ENCODE measurements around the gene PAGR1.

DNA sequence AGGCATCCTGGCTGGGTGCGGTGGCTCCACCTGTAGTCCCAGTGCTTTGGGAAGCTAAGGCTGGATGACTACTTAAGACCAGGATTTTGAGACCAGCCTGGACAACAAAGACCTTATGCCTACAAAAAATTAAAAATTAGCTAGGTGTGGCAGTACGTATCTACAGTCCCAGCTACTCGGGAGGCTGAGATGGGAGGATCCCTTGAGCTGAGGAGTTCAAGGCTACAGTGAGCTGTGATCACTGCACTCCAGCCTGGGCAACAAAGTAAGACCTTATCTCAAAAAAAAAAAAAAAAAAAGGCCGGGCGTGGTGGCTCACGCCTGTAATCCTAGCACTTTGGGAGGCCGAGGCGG, 10.4 kb downstream of the PAGR1 start:
- TF ChIP-seq SIN3A (conservative IDR thresholded peaks at IDR 0.05 in 1 of 2, IDR thresholded peaks at IDR 0.05 in 1 of 2; ENCODE audit: low read depth in 1 of 2, low read length in 2 of 2) = no peak
- TF ChIP-seq, protein P1, sequence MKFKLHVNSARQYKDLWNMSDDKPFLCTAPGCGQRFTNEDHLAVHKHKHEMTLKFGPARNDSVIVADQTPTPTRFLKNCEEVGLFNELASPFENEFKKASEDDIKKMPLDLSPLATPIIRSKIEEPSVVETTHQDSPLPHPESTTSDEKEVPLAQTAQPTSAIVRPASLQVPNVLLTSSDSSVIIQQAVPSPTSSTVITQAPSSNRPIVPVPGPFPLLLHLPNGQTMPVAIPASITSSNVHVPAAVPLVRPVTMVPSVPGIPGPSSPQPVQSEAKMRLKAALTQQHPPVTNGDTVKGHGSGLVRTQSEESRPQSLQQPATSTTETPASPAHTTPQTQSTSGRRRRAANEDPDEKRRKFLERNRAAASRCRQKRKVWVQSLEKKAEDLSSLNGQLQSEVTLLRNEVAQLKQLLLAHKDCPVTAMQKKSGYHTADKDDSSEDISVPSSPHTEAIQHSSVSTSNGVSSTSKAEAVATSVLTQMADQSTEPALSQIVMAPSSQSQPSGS (IDR thresholded peaks at IDR 0.05; ENCODE audit: low read length) = no peak
- TF ChIP-seq HDAC6 (IDR thresholded peaks at IDR 0.05; ENCODE audit: low read depth, low read length) = no peak
- TF ChIP-seq CHD2 (IDR thresholded peaks at IDR 0.05; ENCODE audit: low read length) = no peak
- TF ChIP-seq EZH2 (IDR thresholded peaks at IDR 0.05; ENCODE audit: low read depth, low read length, severe bottlenecking) = no peak
- TF ChIP-seq EP300 (IDR thresholded peaks at IDR 0.05; ENCODE audit: borderline replicate concordance in 1 of 2, low read depth in 2 of 2, low read length in 2 of 2) = no peak
- no peak for TF ChIP-seq GABPA (IDR thresholded peaks at IDR 0.05; ENCODE audit: borderline replicate concordance, insufficient read depth, low read length)
- TF ChIP-seq POLR2A (IDR thresholded peaks at IDR 0.05; ENCODE audit: control extremely low read depth in 1 of 2, low read depth in 2 of 2, low read length in 2 of 2) = no peak
- no peak for TF ChIP-seq SIX5 (IDR thresholded peaks at IDR 0.05; ENCODE audit: low read depth, low read length)
- no peak for TF ChIP-seq FOSL1 (IDR thresholded peaks at IDR 0.05; ENCODE audit: insufficient read depth, low read depth, low read length)
- TF ChIP-seq, protein P2, sequence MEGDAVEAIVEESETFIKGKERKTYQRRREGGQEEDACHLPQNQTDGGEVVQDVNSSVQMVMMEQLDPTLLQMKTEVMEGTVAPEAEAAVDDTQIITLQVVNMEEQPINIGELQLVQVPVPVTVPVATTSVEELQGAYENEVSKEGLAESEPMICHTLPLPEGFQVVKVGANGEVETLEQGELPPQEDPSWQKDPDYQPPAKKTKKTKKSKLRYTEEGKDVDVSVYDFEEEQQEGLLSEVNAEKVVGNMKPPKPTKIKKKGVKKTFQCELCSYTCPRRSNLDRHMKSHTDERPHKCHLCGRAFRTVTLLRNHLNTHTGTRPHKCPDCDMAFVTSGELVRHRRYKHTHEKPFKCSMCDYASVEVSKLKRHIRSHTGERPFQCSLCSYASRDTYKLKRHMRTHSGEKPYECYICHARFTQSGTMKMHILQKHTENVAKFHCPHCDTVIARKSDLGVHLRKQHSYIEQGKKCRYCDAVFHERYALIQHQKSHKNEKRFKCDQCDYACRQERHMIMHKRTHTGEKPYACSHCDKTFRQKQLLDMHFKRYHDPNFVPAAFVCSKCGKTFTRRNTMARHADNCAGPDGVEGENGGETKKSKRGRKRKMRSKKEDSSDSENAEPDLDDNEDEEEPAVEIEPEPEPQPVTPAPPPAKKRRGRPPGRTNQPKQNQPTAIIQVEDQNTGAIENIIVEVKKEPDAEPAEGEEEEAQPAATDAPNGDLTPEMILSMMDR (IDR thresholded peaks at IDR 0.05; ENCODE audit: control extremely low read depth in 1 of 3, insufficient read depth in 1 of 3, low read depth in 1 of 3, low read length in 3 of 3) = no peak
